Epithelial cell of prostate (primary cell): ENCODE data around the gene RNU1-1.
"Not testable (repeated sequence)": the region's sequence is repeated elsewhere in the genome, so short reads cannot be mapped to it uniquely, and the experiment has no call there.

Experiments
- DNase-seq: peaks from one replicate; pipeline ENCODE4 v3.0.0-alpha.2; 2011; ENCODE audit warnings: low read depth, low spot score
- H3K27ac ChIP-seq: fragments of 450-650 bp; 2 replicates; pipeline ENCODE4 v1.5.1; 2017; ENCODE audit warnings: mild to moderate bottlenecking

Gene RNU1-1

GRCh38 chr1:16498573-16499413 lies 15.3 kb downstream of the RNU1-1 start:
- no peak overlapping the region for H3K27ac ChIP-seq
- no peak for DNase-seq

- H3K27ac ChIP-seq, DNase-seq: not testable (repeated sequence)
Observed at GRCh38 chr1:16498047-16498446, 16.0 kb downstream of the RNU1-1 start.

GRCh38 chr1:16497474-16497904 lies 16.6 kb downstream of the RNU1-1 start:
- not testable (repeated sequence) for H3K27ac ChIP-seq, DNase-seq

- DNase-seq, H3K27ac ChIP-seq: not testable (repeated sequence)
Observed at GRCh38 chr1:16493731-16494130, 20.4 kb downstream of the RNU1-1 start.

- not testable (repeated sequence) for H3K27ac ChIP-seq, DNase-seq
Observed at GRCh38 chr1:16492937-16493336, 21.1 kb downstream of the RNU1-1 start.

- no peak for DNase-seq
Observed at GRCh38 chr1:16491056-16491675, 22.9 kb downstream of the RNU1-1 start.

GRCh38 chr1:16489195-16489880 lies 24.7 kb downstream of the RNU1-1 start:
- H3K27ac ChIP-seq, DNase-seq: not testable (repeated sequence)

More at GRCh38 chr1:16491056-16491675, 22.9 kb downstream of the RNU1-1 start:
- H3K27ac ChIP-seq: no peak overlapping the region

- H3K27ac ChIP-seq, DNase-seq: not testable (repeated sequence)
Observed at GRCh38 chr1:16487011-16487410, 27.1 kb downstream of the RNU1-1 start.

- not testable (repeated sequence) for DNase-seq, H3K27ac ChIP-seq
Observed at GRCh38 chr1:16486316-16486715, 27.8 kb downstream of the RNU1-1 start.

GRCh38 chr1:16484931-16485330 lies 29.2 kb downstream of the RNU1-1 start:
- DNase-seq: no peak
- no peak overlapping the region for H3K27ac ChIP-seq

- no peak overlapping the region for H3K27ac ChIP-seq
- no peak for DNase-seq
Observed at GRCh38 chr1:16484501-16484835, 29.6 kb downstream of the RNU1-1 start.

GRCh38 chr1:16483639-16484500 lies 30.2 kb downstream of the RNU1-1 start:
- DNase-seq, H3K27ac ChIP-seq: not testable (repeated sequence)

- not testable (repeated sequence) for DNase-seq, H3K27ac ChIP-seq
Observed at GRCh38 chr1:16483146-16483545, 30.9 kb downstream of the RNU1-1 start.

GRCh38 chr1:16478091-16478490 lies 36.0 kb downstream of the RNU1-1 start:
- no peak for DNase-seq
- no peak overlapping the region for H3K27ac ChIP-seq

GRCh38 chr1:16475771-16476770 lies 38.0 kb downstream of the RNU1-1 start:
- not testable (repeated sequence) for H3K27ac ChIP-seq, DNase-seq

GRCh38 chr1:16474891-16475290 lies 39.2 kb downstream of the RNU1-1 start:
- not testable (repeated sequence) for DNase-seq, H3K27ac ChIP-seq

- H3K27ac ChIP-seq: no peak overlapping the region
- DNase-seq: no peak
Observed at GRCh38 chr1:16474166-16474800, 39.8 kb downstream of the RNU1-1 start.

- H3K27ac ChIP-seq: no peak overlapping the region
- no peak for DNase-seq
Observed at GRCh38 chr1:16468558-16468957, 45.5 kb downstream of the RNU1-1 start.
